HG03135 (cell line): ENCODE data around the gene SGMS1.
A peak's percentile ranks its signal among the peaks of the same experiment; 100 is the strongest.

Experiments used
- ATAC-seq: cut with Tn5 transposase; IDR thresholded peaks from one replicate; pipeline ENCODE4 v1.9.1; 2021; ENCODE audit warnings: mild to moderate bottlenecking, moderate library complexity; ENCODE audit not compliant: unreplicated experiment

Gene SGMS1

DNA sequence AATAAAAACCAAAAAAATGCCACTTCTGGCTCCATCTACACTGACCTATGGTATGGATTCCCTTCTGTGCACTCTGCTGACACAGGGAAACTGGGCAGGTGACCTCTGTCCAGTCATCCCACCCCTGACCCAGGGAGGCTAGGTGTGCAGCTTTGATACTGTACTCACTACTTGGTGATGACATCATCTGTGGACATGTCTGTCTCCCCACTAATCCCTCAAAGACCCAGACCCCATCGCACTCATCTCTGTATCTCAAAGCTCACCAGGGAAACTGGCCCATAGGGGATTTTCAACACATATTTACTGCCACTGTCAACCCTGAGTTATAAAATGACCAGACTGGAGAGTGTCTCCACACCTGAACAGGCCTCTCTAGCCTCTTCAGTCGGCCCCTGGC is 10.6 kb downstream of the SGMS1 start:
- ATAC-seq: peak; percentile 63

GRCh38 chr10:50610368-50610767 is 13.4 kb downstream of the SGMS1 start:
- no peak for ATAC-seq

- ATAC-seq: no peak
These were observed 16.3 kb downstream of the SGMS1 start for GRCh38 chr10:50607356-50607925.

DNA sequence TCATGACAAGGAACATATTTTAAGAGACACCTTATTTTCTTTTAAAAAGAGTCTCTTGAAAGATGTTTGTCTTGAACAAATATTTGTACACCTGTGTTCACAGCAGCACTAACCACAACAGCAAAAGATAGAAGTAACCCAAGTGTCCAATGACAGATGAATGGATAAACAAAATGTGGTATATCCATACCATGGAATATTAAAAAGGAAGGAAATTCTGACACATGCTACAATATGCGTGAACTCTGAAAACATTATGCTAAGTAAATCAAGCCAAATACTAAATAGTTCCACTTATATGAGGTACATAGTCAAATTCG is 17.8 kb downstream of the SGMS1 start:
- ATAC-seq: no peak

- peak; percentile 62 for ATAC-seq
These were observed 18.3 kb downstream of the SGMS1 start for GRCh38 chr10:50605269-50605950.

- no peak for ATAC-seq
These were observed 18.9 kb downstream of the SGMS1 start for GRCh38 chr10:50604809-50605208.

- ATAC-seq: no peak
These were observed 19.6 kb downstream of the SGMS1 start for GRCh38 chr10:50604049-50604640.

- no peak for ATAC-seq
These were observed 20.5 kb downstream of the SGMS1 start for GRCh38 chr10:50603151-50603850.

- ATAC-seq: no peak
These were observed 21.8 kb downstream of the SGMS1 start for GRCh38 chr10:50601974-50602373.

- no peak for ATAC-seq
These were observed 22.8 kb downstream of the SGMS1 start for GRCh38 chr10:50600831-50601477.

DNA sequence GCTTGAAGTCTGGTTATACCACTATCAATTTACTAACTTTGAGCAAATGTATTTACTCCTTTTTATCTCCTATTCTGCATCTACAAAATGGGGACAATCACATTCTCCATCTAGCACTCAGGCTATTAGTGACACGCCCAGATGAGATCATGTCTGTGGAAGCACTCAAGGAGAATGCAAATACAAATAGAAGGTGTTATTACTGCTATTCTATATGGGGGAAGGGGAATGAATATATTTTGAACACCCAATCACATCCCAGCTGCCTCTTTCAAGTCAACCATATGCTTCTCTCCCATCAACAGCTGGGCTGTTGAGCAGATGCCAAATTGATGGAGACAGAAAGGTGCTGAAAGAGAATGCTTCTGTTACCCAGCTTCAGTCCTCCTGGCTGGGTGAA is 23.5 kb downstream of the SGMS1 start:
- ATAC-seq: no peak

GRCh38 chr10:50596897-50597296 is 26.9 kb downstream of the SGMS1 start:
- no peak for ATAC-seq

- ATAC-seq: no peak
These were observed 27.3 kb downstream of the SGMS1 start for GRCh38 chr10:50596456-50596855.

- ATAC-seq: no peak
These were observed 28.0 kb downstream of the SGMS1 start for GRCh38 chr10:50595785-50596184.

- ATAC-seq: no peak
These were observed 30.0 kb downstream of the SGMS1 start for GRCh38 chr10:50593523-50594376.

GRCh38 chr10:50592961-50593418 is 30.8 kb downstream of the SGMS1 start:
- ATAC-seq: no peak

- no peak for ATAC-seq
These were observed 32.8 kb downstream of the SGMS1 start for GRCh38 chr10:50590935-50591334.

DNA sequence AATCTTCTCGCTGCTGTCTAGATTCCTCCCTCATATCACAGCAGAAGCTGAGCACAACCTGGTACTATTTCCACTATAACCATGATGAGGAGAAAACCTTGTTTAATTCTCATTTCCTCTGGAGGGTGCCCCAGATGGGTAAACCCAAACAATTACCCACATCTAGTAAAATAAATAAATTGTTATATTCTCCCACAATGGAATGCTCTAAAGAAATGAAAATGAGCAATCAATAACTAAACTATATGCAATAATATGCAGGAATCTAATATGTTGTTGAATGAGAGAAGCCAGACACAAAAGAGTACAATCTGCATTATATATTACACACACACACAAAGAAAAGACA is 37.0 kb downstream of the SGMS1 start:
- ATAC-seq: no peak

- no peak for ATAC-seq
These were observed 37.6 kb downstream of the SGMS1 start for GRCh38 chr10:50585921-50586739.
